Choroid plexus epithelial cell (primary cell): Measurements from ENCODE around the gene KCNMA1.
A peak's percentile ranks its signal among the peaks of the same experiment; 100 is the strongest.

Experiments used
- DNase-seq: peaks from one replicate; pipeline ENCODE4 v3.0.0-alpha.2; 2010; ENCODE audit warnings: low read depth
- H3K4me3 ChIP-seq: 2 replicates; pipeline ENCODE4 v1.5.1; 2011; ENCODE audit warnings: low read depth, mild to moderate bottlenecking, control low read depth, low read length, moderate library complexity
- TF ChIP-seq, protein P1 (sequence below): conservative IDR thresholded peaks from 2 replicates; pipeline ENCODE4 v1.5.1; 2011; ENCODE audit warnings: low read depth, mild to moderate bottlenecking, control low read depth, inconsistent platforms, low read length, moderate library complexity

Gene KCNMA1

DNA sequence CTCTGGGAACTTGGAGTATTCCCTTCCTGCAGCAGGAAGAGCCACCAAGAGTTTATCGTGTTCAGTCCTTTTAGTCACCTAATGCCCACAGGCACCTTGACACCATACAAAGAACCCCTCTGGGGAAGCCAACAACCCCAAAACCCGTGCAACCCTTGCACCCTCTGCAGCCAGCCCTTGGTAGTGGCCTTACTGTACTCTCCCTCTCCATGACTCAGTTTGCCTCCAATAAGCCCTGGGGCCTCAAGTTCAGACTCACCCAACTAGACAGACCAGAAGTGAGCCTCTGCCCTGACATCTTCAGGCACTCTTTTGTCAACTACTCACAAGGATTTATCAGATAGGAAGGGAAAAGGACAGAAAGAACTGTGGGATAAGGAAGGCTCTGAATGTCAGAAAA lies 30.9 kb downstream of the KCNMA1 start:
- no peak overlapping the region for H3K4me3 ChIP-seq
- TF ChIP-seq, protein P1, sequence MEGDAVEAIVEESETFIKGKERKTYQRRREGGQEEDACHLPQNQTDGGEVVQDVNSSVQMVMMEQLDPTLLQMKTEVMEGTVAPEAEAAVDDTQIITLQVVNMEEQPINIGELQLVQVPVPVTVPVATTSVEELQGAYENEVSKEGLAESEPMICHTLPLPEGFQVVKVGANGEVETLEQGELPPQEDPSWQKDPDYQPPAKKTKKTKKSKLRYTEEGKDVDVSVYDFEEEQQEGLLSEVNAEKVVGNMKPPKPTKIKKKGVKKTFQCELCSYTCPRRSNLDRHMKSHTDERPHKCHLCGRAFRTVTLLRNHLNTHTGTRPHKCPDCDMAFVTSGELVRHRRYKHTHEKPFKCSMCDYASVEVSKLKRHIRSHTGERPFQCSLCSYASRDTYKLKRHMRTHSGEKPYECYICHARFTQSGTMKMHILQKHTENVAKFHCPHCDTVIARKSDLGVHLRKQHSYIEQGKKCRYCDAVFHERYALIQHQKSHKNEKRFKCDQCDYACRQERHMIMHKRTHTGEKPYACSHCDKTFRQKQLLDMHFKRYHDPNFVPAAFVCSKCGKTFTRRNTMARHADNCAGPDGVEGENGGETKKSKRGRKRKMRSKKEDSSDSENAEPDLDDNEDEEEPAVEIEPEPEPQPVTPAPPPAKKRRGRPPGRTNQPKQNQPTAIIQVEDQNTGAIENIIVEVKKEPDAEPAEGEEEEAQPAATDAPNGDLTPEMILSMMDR, result no peak
- DNase-seq, result no peak

DNA sequence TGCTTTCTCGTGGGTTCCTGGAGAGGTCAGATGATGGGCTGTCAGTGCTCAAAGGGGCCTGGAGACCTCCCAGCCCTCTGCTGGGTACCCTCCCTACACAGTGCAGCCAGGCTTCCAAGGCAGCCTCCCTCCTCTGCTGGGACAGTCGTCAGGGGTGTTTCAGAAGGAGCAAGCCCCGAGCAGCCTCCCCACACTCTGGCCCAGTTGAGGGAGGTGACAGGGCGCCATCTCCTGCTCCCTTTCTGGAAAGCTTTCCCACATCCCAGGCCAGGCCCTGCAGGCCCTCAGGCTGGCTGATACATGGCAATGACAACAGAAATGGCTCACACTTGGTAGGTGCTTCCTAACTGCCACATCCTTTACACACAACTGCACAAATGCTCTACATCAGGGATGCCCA lies 32.1 kb downstream of the KCNMA1 start:
- peak; percentile 15 for DNase-seq
- no peak overlapping the region for H3K4me3 ChIP-seq
- TF ChIP-seq, protein P1, result no peak

DNA sequence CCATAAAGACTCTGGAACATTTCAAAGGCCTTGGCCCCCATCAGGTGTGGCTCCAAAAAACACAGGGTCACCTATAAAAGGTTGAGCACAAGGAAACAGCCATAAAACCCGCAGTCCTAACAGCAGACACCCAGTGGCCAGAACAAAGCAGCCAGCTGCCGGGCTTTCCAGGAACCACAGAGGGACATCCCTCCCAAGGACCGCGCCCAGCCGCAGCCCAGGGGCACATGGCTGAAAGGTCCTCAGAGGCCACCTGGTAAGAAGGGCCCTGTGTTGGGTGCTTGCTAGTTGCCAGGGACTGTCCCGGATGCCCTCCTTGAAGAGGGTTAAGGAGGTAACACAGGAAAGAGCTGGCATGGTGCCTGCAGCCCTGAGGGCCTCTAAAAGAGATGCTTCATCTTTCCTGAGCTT lies 32.7 kb downstream of the KCNMA1 start:
- TF ChIP-seq, protein P1, result no peak
- H3K4me3 ChIP-seq, result no peak overlapping the region
- no peak for DNase-seq

DNA sequence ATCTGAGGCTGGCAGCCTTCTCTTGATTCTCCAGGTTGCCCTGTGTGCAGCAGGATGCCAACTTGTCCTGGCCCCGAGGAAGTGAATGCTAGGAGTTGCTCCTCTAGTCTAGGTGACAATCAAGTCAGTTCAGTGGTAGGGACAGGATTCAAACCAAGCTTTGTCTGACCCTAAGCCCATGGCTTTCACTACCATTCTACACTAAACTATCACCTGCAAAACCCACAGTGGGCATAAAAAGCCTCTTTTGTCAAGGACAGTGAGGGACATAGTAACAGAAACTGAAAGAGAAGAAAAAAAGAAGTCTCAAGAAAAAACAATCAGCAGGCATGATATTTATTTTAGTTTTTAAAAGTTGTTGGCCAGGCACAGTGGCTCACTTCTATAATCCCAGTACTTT lies 33.5 kb downstream of the KCNMA1 start:
- TF ChIP-seq, protein P1, result no peak
- no peak overlapping the region for H3K4me3 ChIP-seq
- DNase-seq, result no peak

DNA sequence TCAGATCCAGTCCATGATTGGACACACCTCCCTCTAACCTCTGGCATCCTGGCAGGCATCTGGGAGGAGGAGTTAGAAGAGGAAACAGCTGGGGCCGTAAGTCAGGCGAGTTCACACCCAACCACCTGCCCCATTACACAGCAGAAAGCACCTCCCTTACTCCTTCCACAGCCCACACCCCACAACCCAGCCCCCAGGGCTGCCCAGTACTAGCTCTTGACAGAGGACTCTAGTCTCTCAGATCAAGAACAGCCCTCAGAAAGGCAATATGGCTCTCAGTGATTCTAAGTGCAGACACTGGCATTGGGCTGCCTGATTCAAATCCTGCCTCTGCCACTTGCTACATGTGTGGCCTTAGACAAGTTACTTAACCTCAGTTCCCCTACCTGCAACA lies 34.1 kb downstream of the KCNMA1 start:
- no peak overlapping the region for H3K4me3 ChIP-seq
- TF ChIP-seq, protein P1, result no peak
- peak; percentile 28 for DNase-seq

DNA sequence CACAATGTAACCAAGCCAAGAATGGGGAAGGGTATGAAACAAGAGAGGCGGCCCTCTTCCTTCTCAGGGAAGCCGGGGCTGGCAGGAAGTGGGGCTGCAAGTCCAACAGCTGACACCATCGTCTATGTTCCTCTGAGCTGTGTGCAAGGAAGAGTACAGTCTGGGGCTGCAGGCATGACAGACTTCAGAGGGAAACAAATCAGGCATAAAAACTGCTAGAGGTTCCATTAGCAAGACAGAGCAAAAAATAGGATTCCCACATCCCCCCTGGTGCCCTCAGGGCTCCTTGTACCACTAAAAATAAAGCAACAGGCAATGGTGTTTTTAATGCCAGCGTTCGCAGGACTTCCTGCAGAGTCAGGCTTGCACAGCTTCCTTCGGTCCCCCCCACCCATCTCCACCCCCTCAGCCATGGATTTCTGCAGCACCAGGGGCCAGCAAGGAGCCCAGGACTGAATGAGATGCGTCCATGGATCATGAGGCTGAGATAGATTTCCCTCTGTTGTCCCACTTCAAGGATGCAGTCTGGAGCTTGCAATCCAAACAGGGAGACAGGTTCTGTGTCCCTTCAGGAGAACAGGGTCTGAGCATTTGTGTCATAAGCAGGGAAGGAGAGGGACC lies 34.6 kb downstream of the KCNMA1 start:
- TF ChIP-seq, protein P1, result no peak
- no peak overlapping the region for H3K4me3 ChIP-seq
- DNase-seq, result peak; percentile 29

DNA sequence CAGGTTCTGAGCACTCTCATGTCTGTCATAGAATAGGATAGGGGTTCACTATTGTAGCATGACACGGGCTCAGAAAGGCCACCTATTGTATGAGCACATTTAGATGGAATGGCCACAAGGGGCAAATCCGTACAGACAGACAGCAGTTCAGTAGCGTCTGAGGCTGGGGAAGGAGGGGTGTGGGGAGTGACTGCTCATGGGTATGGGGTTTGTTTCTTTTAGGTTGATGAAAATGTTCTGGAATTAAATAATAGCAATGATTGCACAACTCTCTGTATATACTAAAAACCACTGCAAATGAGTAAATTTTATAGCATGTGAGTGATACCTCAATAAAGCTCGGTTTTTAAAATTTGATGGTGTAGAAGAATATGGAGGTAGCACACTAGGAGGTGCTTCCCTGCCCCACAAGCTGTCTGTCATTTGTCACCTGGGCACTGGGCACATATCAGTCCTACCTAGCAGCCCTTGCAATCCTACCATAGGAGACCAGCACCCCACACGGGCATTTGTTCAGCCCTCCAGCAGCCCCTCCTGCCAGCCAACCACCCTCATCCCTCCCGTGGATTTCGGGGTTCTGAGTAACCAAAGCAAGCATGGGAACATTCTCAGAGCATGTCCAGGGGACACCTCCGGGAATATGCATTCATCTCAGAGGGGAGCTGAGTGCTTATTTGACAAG lies 35.2 kb downstream of the KCNMA1 start:
- DNase-seq, result peak; percentile 20
- no peak overlapping the region for H3K4me3 ChIP-seq

More for the DNA sequence above, 35.2 kb downstream of the KCNMA1 start:
- TF ChIP-seq, protein P1, result peak; percentile 29
